ENCODE results near the gene ERC2.

The ERC2 gene

DNA sequence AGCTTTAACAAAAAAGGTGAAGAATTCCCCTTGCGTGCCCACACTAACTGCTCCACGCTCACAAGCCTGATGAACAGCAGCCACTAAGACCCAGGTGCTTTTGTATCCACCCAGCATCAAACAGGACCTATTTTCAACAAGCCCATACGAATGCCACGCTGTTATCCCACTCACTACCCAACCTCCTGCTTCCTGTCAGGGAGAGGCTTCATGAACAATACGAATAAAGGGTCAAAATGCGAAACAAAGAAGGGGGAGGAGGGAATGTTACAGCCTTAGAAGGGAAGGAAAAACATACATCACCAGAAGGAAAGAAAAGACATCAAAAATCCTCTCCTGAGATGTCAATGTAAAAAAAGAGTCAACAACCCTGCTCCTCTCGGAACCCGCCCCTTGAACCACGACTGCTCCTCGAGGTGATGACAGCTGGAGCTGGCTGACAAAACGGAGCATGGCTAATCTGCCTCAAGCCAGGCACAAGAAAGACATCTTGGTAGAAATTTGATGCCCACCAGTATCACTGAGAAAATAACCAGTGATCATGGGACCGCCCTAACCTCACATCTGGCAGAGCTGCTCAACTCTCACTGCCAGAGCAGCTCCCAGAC is 9.7 kb downstream of the ERC2 start:
- TF ChIP-seq, protein P1, sequence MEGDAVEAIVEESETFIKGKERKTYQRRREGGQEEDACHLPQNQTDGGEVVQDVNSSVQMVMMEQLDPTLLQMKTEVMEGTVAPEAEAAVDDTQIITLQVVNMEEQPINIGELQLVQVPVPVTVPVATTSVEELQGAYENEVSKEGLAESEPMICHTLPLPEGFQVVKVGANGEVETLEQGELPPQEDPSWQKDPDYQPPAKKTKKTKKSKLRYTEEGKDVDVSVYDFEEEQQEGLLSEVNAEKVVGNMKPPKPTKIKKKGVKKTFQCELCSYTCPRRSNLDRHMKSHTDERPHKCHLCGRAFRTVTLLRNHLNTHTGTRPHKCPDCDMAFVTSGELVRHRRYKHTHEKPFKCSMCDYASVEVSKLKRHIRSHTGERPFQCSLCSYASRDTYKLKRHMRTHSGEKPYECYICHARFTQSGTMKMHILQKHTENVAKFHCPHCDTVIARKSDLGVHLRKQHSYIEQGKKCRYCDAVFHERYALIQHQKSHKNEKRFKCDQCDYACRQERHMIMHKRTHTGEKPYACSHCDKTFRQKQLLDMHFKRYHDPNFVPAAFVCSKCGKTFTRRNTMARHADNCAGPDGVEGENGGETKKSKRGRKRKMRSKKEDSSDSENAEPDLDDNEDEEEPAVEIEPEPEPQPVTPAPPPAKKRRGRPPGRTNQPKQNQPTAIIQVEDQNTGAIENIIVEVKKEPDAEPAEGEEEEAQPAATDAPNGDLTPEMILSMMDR (IDR thresholded peaks at IDR 0.05), result no peak

DNA sequence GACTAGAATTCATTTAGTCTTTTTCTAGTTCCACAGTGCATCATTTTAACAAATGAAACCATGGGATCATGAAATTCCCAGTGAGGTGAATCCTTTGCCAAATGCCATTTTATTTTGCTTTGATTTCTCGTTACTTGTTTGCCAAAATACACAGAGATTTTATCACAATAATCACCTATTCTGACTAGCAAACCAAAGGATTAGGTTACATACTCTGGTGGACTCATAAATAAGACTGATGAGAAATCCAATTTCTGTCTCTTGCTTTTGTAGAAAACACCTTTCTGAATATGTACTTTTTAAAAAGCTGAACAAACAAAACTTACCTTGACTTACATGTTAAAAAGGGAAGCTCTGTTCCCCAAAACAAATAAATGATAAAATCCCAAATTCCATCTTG is 12.2 kb downstream of the ERC2 start:
- TF ChIP-seq, protein P1 (IDR thresholded peaks at IDR 0.05), result no peak

DNA sequence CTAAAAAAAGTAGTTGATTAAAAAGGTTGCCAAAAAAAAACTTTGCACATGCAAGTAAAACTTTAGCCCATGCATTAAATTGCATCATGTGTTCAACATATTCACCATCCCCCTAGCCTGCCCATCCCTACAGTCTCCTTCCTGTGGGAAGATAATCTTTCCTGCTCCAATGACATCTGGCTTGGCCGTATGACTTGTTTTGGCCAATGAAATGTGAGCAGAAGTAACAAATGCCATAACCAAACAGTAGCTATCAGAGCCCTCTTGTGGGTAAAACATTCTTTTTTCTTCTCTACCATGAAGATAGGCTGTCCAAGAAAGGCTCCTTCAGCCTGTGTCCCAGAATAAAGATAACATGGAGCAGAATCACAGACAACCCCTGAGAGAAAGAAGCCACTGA is 15.3 kb downstream of the ERC2 start:
- TF ChIP-seq, protein P1 (IDR thresholded peaks at IDR 0.05), result no peak

DNA sequence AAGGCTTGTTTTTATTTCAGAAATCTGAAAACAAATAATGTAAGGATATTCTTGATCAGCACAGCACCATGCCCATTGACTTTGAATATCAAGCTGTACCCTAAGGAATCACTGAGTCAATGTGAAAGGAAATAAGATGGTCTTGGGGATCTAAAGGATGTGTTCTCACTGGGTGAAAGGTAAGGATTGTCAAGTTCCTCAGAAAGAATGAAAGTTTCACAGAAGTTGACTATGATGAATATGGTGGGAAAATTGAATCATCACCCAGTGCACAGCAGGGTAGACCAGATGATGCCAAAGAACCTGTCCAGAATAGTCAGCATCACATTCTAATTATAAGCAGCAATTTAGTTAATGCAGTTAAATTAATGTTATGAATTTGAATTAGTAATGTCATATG is 16.2 kb downstream of the ERC2 start:
- TF ChIP-seq, protein P1 (IDR thresholded peaks at IDR 0.05), result no peak

DNA sequence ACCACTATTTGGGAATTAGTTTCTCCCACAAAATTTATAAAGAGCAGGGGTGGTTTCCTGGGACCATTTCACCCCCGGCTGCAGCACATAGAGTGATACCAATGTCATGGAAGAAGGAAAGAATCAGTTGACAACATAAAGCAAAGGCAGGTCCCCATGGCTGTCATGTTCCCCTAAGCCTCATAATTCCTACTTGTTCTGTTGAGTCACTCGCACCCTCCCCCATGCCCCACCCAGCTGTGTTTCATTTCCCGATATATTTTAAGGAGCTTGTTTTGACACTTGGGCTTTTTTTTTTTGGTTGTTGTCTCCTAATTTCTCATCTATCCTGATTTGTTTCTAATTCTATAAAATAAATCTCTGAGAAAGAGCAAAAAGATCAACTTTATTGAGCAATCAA is 24.9 kb downstream of the ERC2 start:
- TF ChIP-seq, protein P1 (IDR thresholded peaks at IDR 0.05), result no peak

DNA sequence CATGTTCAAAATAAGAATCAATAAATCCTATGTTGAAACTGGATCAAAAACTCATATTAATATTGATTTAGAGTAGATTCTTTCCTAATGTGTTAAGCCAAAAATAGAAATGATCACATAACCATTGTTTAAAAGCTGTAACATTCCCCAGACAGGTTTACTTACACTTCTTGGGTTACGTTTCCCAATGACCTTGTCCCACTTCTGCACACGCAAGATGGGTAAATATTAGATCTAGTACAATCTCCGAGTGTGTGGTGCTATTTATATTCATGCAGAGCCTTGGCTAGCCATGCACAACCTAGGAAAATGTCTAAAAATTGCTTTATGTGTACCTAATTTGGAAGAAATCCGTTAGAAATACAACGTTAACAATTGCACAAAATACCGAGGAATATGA is 39.6 kb downstream of the ERC2 start:
- TF ChIP-seq, protein P1 (IDR thresholded peaks at IDR 0.05), result no peak

DNA sequence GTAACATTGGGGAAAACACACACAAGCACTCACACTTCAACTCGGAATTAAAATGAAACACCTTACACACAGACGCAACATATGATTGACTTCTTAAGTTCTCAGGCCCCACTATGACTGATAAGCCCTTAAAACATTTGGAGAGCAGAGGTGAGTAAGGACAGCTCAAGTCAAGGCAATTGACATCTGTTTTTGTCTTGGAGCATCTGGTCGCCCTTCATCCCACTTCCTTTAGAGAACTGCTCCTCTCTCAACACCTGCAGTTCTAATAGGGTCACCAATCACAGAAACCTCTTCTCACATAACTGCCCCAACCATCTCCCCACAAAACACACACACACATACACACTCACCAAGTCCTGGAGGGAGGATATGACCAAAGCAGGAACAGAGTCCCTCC is 43.4 kb downstream of the ERC2 start:
- TF ChIP-seq, protein P1 (IDR thresholded peaks at IDR 0.05), result no peak

DNA sequence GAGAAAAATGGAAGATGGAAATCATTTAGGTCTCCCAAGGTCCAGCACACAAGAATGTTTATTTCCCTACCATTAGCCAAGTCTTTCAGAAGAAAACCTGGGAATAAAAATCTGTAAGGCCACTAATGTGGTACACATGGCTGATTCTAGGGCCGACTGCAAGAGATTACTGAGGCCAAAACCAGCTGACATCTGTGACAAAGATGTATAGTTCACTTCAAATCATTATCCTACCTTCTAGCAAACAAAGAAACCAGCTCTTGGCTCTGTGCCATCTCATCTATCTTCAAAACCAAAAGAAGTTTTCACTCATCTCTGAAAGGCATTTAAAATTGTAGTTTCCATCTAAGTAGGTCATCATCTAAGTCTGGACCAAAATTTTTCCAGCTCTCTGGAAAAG is 43.9 kb downstream of the ERC2 start:
- TF ChIP-seq, protein P1 (IDR thresholded peaks at IDR 0.05), result no peak
